HCT116 (cell line): ENCODE measurements around the gene PC. TPM values are rescaled to one million over a fixed set of nuclear protein-coding genes. Genes with fewer than 3 reads are reported as not detected.

Experiments
- ATAC-seq: fragments of 200-7000 bp; cut with Tn5 transposase; 2 replicates; pipeline ENCODE4 v1.9.1; 2020; ENCODE audit warnings: mild to moderate bottlenecking, moderate library complexity
- BruUV-seq: library from RNA; stranded (reverse); fragments of 400-500 nt; replicated peaks from 2 replicates; lab custom pipeline; 2021; lab: Mats Ljungman, UMichigan
- CTCF ChIA-PET: fragments of 300-600 bp; sonication (Branson Sonifier 250); formaldehyde crosslinking; loops from one replicate; lab custom pipeline; 2021; ENCODE audit warnings: antibody characterized with exemption; lab: Charles Lee
- POLR2A ChIA-PET: fragments of 300-600, 350-600 bp; sonication (Branson Sonifier 250); formaldehyde crosslinking; loops from one replicate; lab custom pipeline; 2021; ENCODE audit warnings: antibody characterized with exemption; lab: Charles Lee
- RAD21 ChIA-PET, 2 experiments: fragments of 300-600 bp; sonication (Branson Sonifier 250); formaldehyde crosslinking; loops; one replicate each; lab custom pipeline; 2023; ENCODE audit warnings: low total read pairs in 2 of 2; ENCODE audit not compliant: uncharacterized antibody in 2 of 2, unreplicated experiment in 2 of 2, low non-redundant PET in 1 of 2; lab: Charles Lee
- DNase-seq: peaks from one replicate; pipeline ENCODE4 v3.0.0-alpha.2; 2010; ENCODE audit warnings: low read depth, low spot score
- H2AFZ ChIP-seq: fragments of 200-600 bp; shearing (Covaris generic), sonication (generic); 2 replicates; pipeline ENCODE4 v1.6.1; 2017; ENCODE audit warnings: low read depth, mixed run types, mixed read lengths, antibody characterized with exemption, low read length; ENCODE audit not compliant: poor library complexity, severe bottlenecking
- H3K27ac ChIP-seq: 2 replicates; pipeline ENCODE4 v1.5.1; 2012; ENCODE audit warnings: low read depth, low read length
- H3K27me3 ChIP-seq: fragments of 200-600 bp; sonication (generic); 2 replicates; pipeline ENCODE4 v1.6.1; 2016; ENCODE audit warnings: mixed run types, low read length, mixed read lengths; ENCODE audit not compliant: insufficient read depth
- H3K36me3 ChIP-seq, 2 experiments: fragments of 200-500 bp in 1 of 2; fragments of 200-600 bp in 1 of 2; sonication (Bioruptor generic) in 1 of 2; sonication (generic) in 1 of 2; 2 replicates each; pipeline versions ENCODE4 v1.5.1 to v1.6.1; 2014 to 2016; ENCODE audit warnings: low read length in 2 of 2, inconsistent platforms in 1 of 2, mixed read lengths in 1 of 2, mixed run types in 1 of 2; ENCODE audit not compliant: insufficient read depth in 2 of 2, control insufficient read depth in 1 of 2
- H3K4me1 ChIP-seq, 2 experiments: fragments of 200-600 bp in 1 of 2; sonication (generic) in 1 of 2; 2 replicates each; pipeline versions ENCODE4 v1.5.1 to v1.6.1; 2012 to 2017; ENCODE audit warnings: low read length in 2 of 2, inconsistent platforms in 1 of 2, mild to moderate bottlenecking in 1 of 2, mixed read lengths in 1 of 2, mixed run types in 1 of 2, moderate library complexity in 1 of 2; ENCODE audit not compliant: insufficient read depth in 2 of 2, control insufficient read depth in 1 of 2
- H3K4me2 ChIP-seq: fragments of 200-600 bp; sonication (generic); 2 replicates; pipeline ENCODE4 v1.6.1; 2017; ENCODE audit warnings: mixed run types, low read length, mixed read lengths
- H3K4me3 ChIP-seq, 2 experiments: fragments of 200-600 bp in 1 of 2; sonication (generic) in 1 of 2; replicated peaks in 1 of 2; 2 replicates each; pipeline ENCODE4 v1.5.1; 2011 to 2016; ENCODE audit warnings: low read length in 2 of 2, control low read depth in 1 of 2, low read depth in 1 of 2, mild to moderate bottlenecking in 1 of 2, mixed read lengths in 1 of 2, mixed run types in 1 of 2
- H3K79me2 ChIP-seq: fragments of 200-600 bp; sonication (generic); 2 replicates; pipeline ENCODE4 v1.6.1; 2017; ENCODE audit warnings: mild to moderate bottlenecking, mixed run types, low read length, moderate library complexity, mixed read lengths; ENCODE audit not compliant: insufficient read depth
- H3K9ac ChIP-seq: fragments of 200-600 bp; sonication (generic); 2 replicates; pipeline ENCODE4 v1.6.1; 2016; ENCODE audit warnings: low read length, mixed read lengths
- H3K9me2 ChIP-seq: fragments of 200-600 bp; sonication (generic), shearing (Covaris generic); 2 replicates; pipeline ENCODE4 v1.6.1; 2017; ENCODE audit warnings: mixed run types, mild to moderate bottlenecking, moderate library complexity; ENCODE audit not compliant: insufficient read depth
- H3K9me3 ChIP-seq, 2 experiments: fragments of 200-500 bp in 1 of 2; fragments of 200-600 bp in 1 of 2; sonication (Bioruptor generic) in 1 of 2; sonication (generic) in 1 of 2; 2 replicates each; pipeline ENCODE4 v1.6.1; 2014 to 2017; ENCODE audit warnings: low read length in 2 of 2, mixed read lengths in 2 of 2, inconsistent platforms in 1 of 2, low read depth in 1 of 2, mild to moderate bottlenecking in 1 of 2, mixed run types in 1 of 2, moderate library complexity in 1 of 2; ENCODE audit not compliant: control insufficient read depth in 1 of 2, insufficient read depth in 1 of 2
- H4K20me1 ChIP-seq: fragments of 200-600 bp; sonication (generic), shearing (Covaris generic); 2 replicates; pipeline ENCODE4 v1.6.1; 2017; ENCODE audit warnings: mixed run types, mild to moderate bottlenecking, moderate library complexity; ENCODE audit not compliant: insufficient read depth
- CBX3 ChIP-seq: IDR thresholded peaks from 2 replicates; pipeline ENCODE4 v1.6.1; 2012; ENCODE audit warnings: low read depth
- CTCF ChIP-seq, 3 experiments: fragments of 200-600 bp in 1 of 3; sonication (generic) in 1 of 3; IDR thresholded peaks in 2 of 3; conservative IDR thresholded peaks in 1 of 3; 2 replicates each; pipeline ENCODE4 v1.5.1; 2012 to 2017; ENCODE audit warnings: low read depth in 2 of 3, low read length in 2 of 3, antibody characterized with exemption in 1 of 3, borderline replicate concordance in 1 of 3, control low read depth in 1 of 3, mild to moderate bottlenecking in 1 of 3, mixed read lengths in 1 of 3, mixed run types in 1 of 3, moderate library complexity in 1 of 3; ENCODE audit not compliant: insufficient read depth in 1 of 3
- ELF1 ChIP-seq: IDR thresholded peaks from 2 replicates; pipeline ENCODE4 v1.6.1; 2012; ENCODE audit warnings: low read depth, borderline replicate concordance
- EZH2 ChIP-seq: fragments of 200-600 bp; sonication (generic); IDR thresholded peaks from 2 replicates; pipeline ENCODE4 v1.6.1; 2017; ENCODE audit warnings: antibody characterized with exemption, mixed run types
- EZH2phosphoT487 ChIP-seq: fragments of 200-600 bp; IDR thresholded peaks from 2 replicates; pipeline ENCODE4 v1.6.1; 2018; ENCODE audit warnings: antibody characterized with exemption, borderline replicate concordance
- FOSL1 ChIP-seq: IDR thresholded peaks from 2 replicates; pipeline ENCODE4 v1.6.1; 2012; ENCODE audit warnings: low read depth
- JUND ChIP-seq: IDR thresholded peaks from 2 replicates; pipeline ENCODE4 v1.6.1; 2012
- POLR2A ChIP-seq: IDR thresholded peaks from 2 replicates; pipeline ENCODE4 v1.7.0; 2011; ENCODE audit warnings: borderline replicate concordance; ENCODE audit not compliant: insufficient read depth, insufficient read length; ENCODE audit errors: extremely low read depth
- REST ChIP-seq: IDR thresholded peaks from 2 replicates; pipeline ENCODE4 v1.6.1; 2012; ENCODE audit warnings: low read depth
- SIN3A ChIP-seq: IDR thresholded peaks from 2 replicates; pipeline ENCODE4 v1.6.1; 2012; ENCODE audit warnings: low read depth
- TCF7L2 ChIP-seq: IDR thresholded peaks from 2 replicates; pipeline ENCODE4 v1.7.0; 2011; ENCODE audit warnings: borderline replicate concordance, inconsistent platforms; ENCODE audit not compliant: insufficient read depth, insufficient read length; ENCODE audit errors: extremely low read depth
- ZBTB33 ChIP-seq: IDR thresholded peaks from 2 replicates; pipeline ENCODE4 v1.6.1; 2011; ENCODE audit warnings: mild to moderate bottlenecking, low read length, moderate library complexity; ENCODE audit not compliant: insufficient replicate concordance; ENCODE audit errors: extremely low read depth
- ZFX ChIP-seq: fragments of 450-650 bp; IDR thresholded peaks from 2 replicates; pipeline ENCODE4 v1.6.1; 2017
- intact Hi-C: fragments of 100-400 bp; cut with micrococcal nuclease; formaldehyde crosslinking; loops from 2 replicates; pipeline ENCODE4 v1.10.0; 2022
- total RNA-seq: library from RNA; stranded (reverse); gene quantifications from one replicate; pipeline ENCODE4 v1.2.1, GENCODE V29; 2021; ENCODE audit not compliant: unreplicated experiment

Gene PC
- total RNA-seq, 1 experiment from 2014 or later = 24.1 TPM

- H3K9ac ChIP-seq = no peak overlapping the region
- BruUV-seq = no TSS peak
- H3K79me2 ChIP-seq = no peaks in the 10 kb centered on the region
- peaks cover 27 to 55% of the 10 kb centered on the region in 2 experiments for H3K4me1 ChIP-seq
- no peak overlapping the region for H3K27ac ChIP-seq
- H3K4me2 ChIP-seq = no peak overlapping the region
- no peaks in the 10 kb centered on the region for H3K9me2 ChIP-seq
- no peak overlapping the region for H3K4me3 ChIP-seq
- ATAC-seq (no peak), DNase-seq (no peak)
- POLR2A ChIA-PET = no interaction called here
- TF ChIP-seq ELF1 (no peak), ZFX (peak; percentile 31; the same call in 1 of the 2 replicates), CTCF (IDR thresholded peaks at IDR 0.05 in 2 of 3, conservative IDR thresholded peaks at IDR 0.05 in 1 of 3; ENCODE audit: borderline replicate concordance in 1 of 3, insufficient read depth in 1 of 3, low read depth in 2 of 3, low read length in 2 of 3) (no peak), JUND (no peak)
- RAD21 ChIA-PET = no interaction called here
- CTCF ChIA-PET = interaction anchor here (1.8 kb wide), 1 partner anchor 43 kb away, joined by 4 read pairs; no protein-coding TSS in a partner anchor
- no peak overlapping the region for H2AFZ ChIP-seq
- no peaks in the 10 kb centered on the region for H4K20me1 ChIP-seq
- intact Hi-C loops = loop anchor here (5.0 kb wide), 1 partner anchor 136 kb away; the partner anchor contains the start of gene RCE1
- no peaks in the 10 kb centered on the region for H3K36me3 ChIP-seq
- peaks cover 0 to 4% of the 10 kb centered on the region in 2 experiments; a peak in 1 of 4 replicates for H3K9me3 ChIP-seq
- H3K27me3 ChIP-seq = no peaks in the 10 kb centered on the region
Observed at GRCh38 chr11:66978717-66979116, 20.5 kb upstream of the PC start.

GRCh38 chr11:66978229-66978628 lies 20.0 kb upstream of the PC start:
- POLR2A ChIA-PET = no interaction called here
- Histone ChIP-seq H3K9me3 (peaks cover 0 to under 1% of the 10 kb centered on the region in 2 experiments; a peak in 1 of 4 replicates), H4K20me1 (no peaks in the 10 kb centered on the region), H3K79me2 (no peaks in the 10 kb centered on the region), H3K4me2 (no peak overlapping the region), H3K4me1 (peaks cover 22 to 50% of the 10 kb centered on the region in 2 experiments), H3K4me3 (no peak overlapping the region), H3K9ac (no peak overlapping the region), H3K27ac (no peak overlapping the region), H3K27me3 (no peaks in the 10 kb centered on the region), H3K9me2 (no peaks in the 10 kb centered on the region), H3K36me3 (no peaks in the 10 kb centered on the region), H2AFZ (no peak overlapping the region)
- RAD21 ChIA-PET = no interaction called here
- intact Hi-C loops = loop anchor here (5.0 kb wide), 1 partner anchor 136 kb away; the partner anchor contains the start of gene RCE1
- DNase-seq (no peak), ATAC-seq (no peak)
- BruUV-seq = no TSS peak
- CTCF ChIA-PET = interaction anchor here (0.7 to 1.8 kb wide), 3 partner anchors 43 to 1318 kb away, joined by 3 to 4 read pairs (median 3); no protein-coding TSS in a partner anchor
- TF ChIP-seq REST (no peak), EZH2phosphoT487 (no peak), POLR2A (no peak), TCF7L2 (no peak), CBX3 (no peak), EZH2 (no peak), SIN3A (no peak), FOSL1 (no peak), ZBTB33 (no peak)
